WTC11 (cell line): ENCODE data around the gene CD44. TPM values are rescaled to one million over a fixed set of nuclear protein-coding genes. Genes with fewer than 3 reads are reported as not detected.

Source experiments
- ATAC-seq: fragments of 200-7000 bp; cut with Tn5 transposase; 2 replicates; pipeline ENCODE4 v1.10.0; 2021; ENCODE audit warnings: mild to moderate bottlenecking, moderate library complexity
- CTCF ChIA-PET: fragments of 300-600 bp; sonication (Branson Sonifier 250); formaldehyde crosslinking; loops from one replicate; lab custom pipeline; 2021; ENCODE audit warnings: antibody characterized with exemption; lab: Charles Lee
- POLR2A ChIA-PET: fragments of 350-600 bp; sonication (Branson Sonifier 250); formaldehyde crosslinking; loops from one replicate; lab custom pipeline; 2021; ENCODE audit warnings: antibody characterized with exemption; lab: Charles Lee
- DNase-seq: peaks from one replicate; pipeline ENCODE4 v3.0.0; 2021; ENCODE audit warnings: low spot score
- H3K27ac Mint-ChIP-seq: 2 replicates; pipeline ENCODE4 v1.8.0; 2021; ENCODE audit warnings: mixed read lengths
- H3K27me3 Mint-ChIP-seq: 2 replicates; pipeline ENCODE4 v1.8.0; 2021; ENCODE audit warnings: low read depth, mild to moderate bottlenecking, moderate library complexity, mixed read lengths
- H3K36me3 Mint-ChIP-seq: 2 replicates; pipeline ENCODE4 v1.8.0; 2021; ENCODE audit warnings: mixed read lengths
- H3K4me1 Mint-ChIP-seq: 2 replicates; pipeline ENCODE4 v1.8.0; 2022; ENCODE audit warnings: mixed read lengths
- H3K4me3 Mint-ChIP-seq: 2 replicates; pipeline ENCODE4 v1.8.0; 2021; ENCODE audit warnings: mild to moderate bottlenecking, moderate library complexity, mixed read lengths
- H3K9me3 Mint-ChIP-seq: 2 replicates; pipeline ENCODE4 v1.8.0; 2021; ENCODE audit warnings: mixed read lengths
- ARID4B ChIP-seq: sonication (generic); formaldehyde crosslinking; IDR thresholded peaks from 2 replicates; pipeline ENCODE4 v1.8.0; 2023; ENCODE audit warnings: missing genetic modification reagents, mild to moderate bottlenecking, borderline replicate concordance
- CREM ChIP-seq: sonication (generic); formaldehyde crosslinking; IDR thresholded peaks from 2 replicates; pipeline ENCODE4 v1.8.1; 2022; ENCODE audit warnings: mild to moderate bottlenecking, missing genetic modification reagents, moderate library complexity
- E2F4 ChIP-seq: sonication (generic); formaldehyde crosslinking; IDR thresholded peaks from 2 replicates; pipeline ENCODE4 v1.8.1; 2022; ENCODE audit warnings: low read depth, mild to moderate bottlenecking, moderate library complexity, missing genetic modification reagents, borderline replicate concordance
- ELF4 ChIP-seq: sonication (generic); formaldehyde crosslinking; IDR thresholded peaks from 2 replicates; pipeline ENCODE4 v1.8.1; 2022; ENCODE audit warnings: low read depth, mild to moderate bottlenecking, moderate library complexity, missing genetic modification reagents
- IRF1 ChIP-seq: sonication (generic); formaldehyde crosslinking; IDR thresholded peaks from 2 replicates; pipeline ENCODE4 v1.8.0; 2023; ENCODE audit warnings: missing genetic modification reagents
- IRF2 ChIP-seq: sonication (generic); formaldehyde crosslinking; IDR thresholded peaks from 2 replicates; pipeline ENCODE4 v1.8.0; 2022; ENCODE audit warnings: low read depth, missing genetic modification reagents, borderline replicate concordance
- JUN ChIP-seq: sonication (generic); formaldehyde crosslinking; IDR thresholded peaks from 2 replicates; pipeline ENCODE4 v1.8.0; 2023; ENCODE audit warnings: mild to moderate bottlenecking, missing genetic modification reagents
- KAT7 ChIP-seq: sonication (generic); formaldehyde crosslinking; IDR thresholded peaks from 2 replicates; pipeline ENCODE4 v1.8.1; 2023; ENCODE audit warnings: missing genetic modification reagents, mild to moderate bottlenecking, borderline replicate concordance
- MXD4 ChIP-seq: fragments of 250-450 bp; sonication (Bioruptor Pico); IDR thresholded peaks from 2 replicates; pipeline ENCODE4 v1.8.0; 2021; ENCODE audit warnings: mild to moderate bottlenecking, moderate library complexity, borderline replicate concordance
- MYBL2 ChIP-seq: sonication (generic); formaldehyde crosslinking; IDR thresholded peaks from 2 replicates; pipeline ENCODE4 v1.8.1; 2023; ENCODE audit warnings: mild to moderate bottlenecking, moderate library complexity, missing genetic modification reagents
- NR2C2 ChIP-seq: sonication (generic); formaldehyde crosslinking; IDR thresholded peaks from 2 replicates; pipeline ENCODE4 v1.8.0; 2022; ENCODE audit warnings: mild to moderate bottlenecking, missing genetic modification reagents
- OVOL2 ChIP-seq: fragments of 250-450 bp; sonication (Bioruptor Pico); IDR thresholded peaks from 2 replicates; pipeline ENCODE4 v1.9.0; 2021; ENCODE audit warnings: mild to moderate bottlenecking, borderline replicate concordance
- TCF7 ChIP-seq: sonication (generic); formaldehyde crosslinking; IDR thresholded peaks from 2 replicates; pipeline ENCODE4 v1.8.0; 2022; ENCODE audit warnings: mild to moderate bottlenecking, low read depth, missing genetic modification reagents, moderate library complexity
- TP53 ChIP-seq: sonication (generic); formaldehyde crosslinking; IDR thresholded peaks from 2 replicates; pipeline ENCODE4 v1.8.1; 2023; ENCODE audit warnings: mild to moderate bottlenecking, missing genetic modification reagents
- USF2 ChIP-seq: sonication (generic); formaldehyde crosslinking; IDR thresholded peaks from 2 replicates; pipeline ENCODE4 v1.8.1; 2023; ENCODE audit warnings: mild to moderate bottlenecking, missing genetic modification reagents, moderate library complexity
- ZBTB21 ChIP-seq: sonication (generic); formaldehyde crosslinking; IDR thresholded peaks from 2 replicates; pipeline ENCODE4 v1.8.1; 2023; ENCODE audit warnings: mild to moderate bottlenecking, missing genetic modification reagents, borderline replicate concordance
- ZMAT4 ChIP-seq: fragments of 250-450 bp; sonication (Bioruptor Pico); IDR thresholded peaks from 2 replicates; pipeline ENCODE4 v1.9.0; 2021; ENCODE audit warnings: mild to moderate bottlenecking
- total RNA-seq: library from RNA; stranded (reverse); gene quantifications from 3 replicates; pipeline ENCODE4 v1.2.3, GENCODE V29; 2021
- TF ChIP-seq, protein P1 (sequence below): sonication (generic); formaldehyde crosslinking; conservative IDR thresholded peaks from 2 replicates; pipeline ENCODE4 v1.8.1; 2023; ENCODE audit warnings: mild to moderate bottlenecking, low read depth, missing genetic modification reagents, moderate library complexity
- TF ChIP-seq, protein P2 (sequence below): sonication (generic); formaldehyde crosslinking; IDR thresholded peaks from 2 replicates; pipeline ENCODE4 v1.8.1; 2022; ENCODE audit warnings: mild to moderate bottlenecking, missing genetic modification reagents, moderate library complexity, borderline replicate concordance

CD44 gene
- total RNA-seq, 1 experiment from 2014 or later = 12.0 TPM

DNA sequence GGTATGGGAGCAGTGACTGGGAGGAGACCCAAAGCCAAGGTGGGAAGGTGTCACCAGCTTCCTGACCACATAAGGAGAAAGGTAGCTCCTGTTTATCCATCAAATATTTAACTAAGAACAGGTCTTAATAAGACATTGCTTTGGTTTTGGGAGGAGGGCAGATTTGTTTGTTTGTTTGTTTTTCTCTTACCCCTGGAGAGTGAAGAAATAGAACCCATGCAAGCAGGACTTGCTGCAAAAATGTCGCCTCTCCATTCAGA, 26.2 kb upstream of the CD44 start:
- no peak for DNase-seq

More for the DNA sequence above, 26.2 kb upstream of the CD44 start:
- Mint-ChIP-seq H3K4me3 (no peak overlapping the region), H3K4me1 (peaks cover 9% of the 10 kb centered on the region), H3K27me3 (no peaks in the 10 kb centered on the region), H3K36me3 (peaks cover 2% of the 10 kb centered on the region; the same call in 1 of the 2 replicates), H3K9me3 (peaks cover 6% of the 10 kb centered on the region), H3K27ac (no peak overlapping the region)
- ChIA-PET POLR2A (no interaction called here), CTCF (no interaction called here)
- no peak for ATAC-seq
- no peak for TF ChIP-seq ELF4 (CRISPR knock-in tag)
- TF ChIP-seq IRF2 (CRISPR knock-in tag) = no peak
- TF ChIP-seq CREM (CRISPR knock-in tag) = no peak
- no peak for TF ChIP-seq ARID4B (CRISPR knock-in tag)
- TF ChIP-seq, protein P1, sequence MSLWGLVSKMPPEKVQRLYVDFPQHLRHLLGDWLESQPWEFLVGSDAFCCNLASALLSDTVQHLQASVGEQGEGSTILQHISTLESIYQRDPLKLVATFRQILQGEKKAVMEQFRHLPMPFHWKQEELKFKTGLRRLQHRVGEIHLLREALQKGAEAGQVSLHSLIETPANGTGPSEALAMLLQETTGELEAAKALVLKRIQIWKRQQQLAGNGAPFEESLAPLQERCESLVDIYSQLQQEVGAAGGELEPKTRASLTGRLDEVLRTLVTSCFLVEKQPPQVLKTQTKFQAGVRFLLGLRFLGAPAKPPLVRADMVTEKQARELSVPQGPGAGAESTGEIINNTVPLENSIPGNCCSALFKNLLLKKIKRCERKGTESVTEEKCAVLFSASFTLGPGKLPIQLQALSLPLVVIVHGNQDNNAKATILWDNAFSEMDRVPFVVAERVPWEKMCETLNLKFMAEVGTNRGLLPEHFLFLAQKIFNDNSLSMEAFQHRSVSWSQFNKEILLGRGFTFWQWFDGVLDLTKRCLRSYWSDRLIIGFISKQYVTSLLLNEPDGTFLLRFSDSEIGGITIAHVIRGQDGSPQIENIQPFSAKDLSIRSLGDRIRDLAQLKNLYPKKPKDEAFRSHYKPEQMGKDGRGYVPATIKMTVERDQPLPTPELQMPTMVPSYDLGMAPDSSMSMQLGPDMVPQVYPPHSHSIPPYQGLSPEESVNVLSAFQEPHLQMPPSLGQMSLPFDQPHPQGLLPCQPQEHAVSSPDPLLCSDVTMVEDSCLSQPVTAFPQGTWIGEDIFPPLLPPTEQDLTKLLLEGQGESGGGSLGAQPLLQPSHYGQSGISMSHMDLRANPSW (CRISPR knock-in tag) = no peak
- TF ChIP-seq MXD4 = no peak
- TF ChIP-seq IRF1 (CRISPR knock-in tag) = no peak
- no peak for TF ChIP-seq JUN (CRISPR knock-in tag)
- no peak for TF ChIP-seq KAT7 (CRISPR knock-in tag)
- TF ChIP-seq NR2C2 (CRISPR knock-in tag) = no peak
- no peak for TF ChIP-seq ZBTB21 (CRISPR knock-in tag)
- TF ChIP-seq, protein P2, sequence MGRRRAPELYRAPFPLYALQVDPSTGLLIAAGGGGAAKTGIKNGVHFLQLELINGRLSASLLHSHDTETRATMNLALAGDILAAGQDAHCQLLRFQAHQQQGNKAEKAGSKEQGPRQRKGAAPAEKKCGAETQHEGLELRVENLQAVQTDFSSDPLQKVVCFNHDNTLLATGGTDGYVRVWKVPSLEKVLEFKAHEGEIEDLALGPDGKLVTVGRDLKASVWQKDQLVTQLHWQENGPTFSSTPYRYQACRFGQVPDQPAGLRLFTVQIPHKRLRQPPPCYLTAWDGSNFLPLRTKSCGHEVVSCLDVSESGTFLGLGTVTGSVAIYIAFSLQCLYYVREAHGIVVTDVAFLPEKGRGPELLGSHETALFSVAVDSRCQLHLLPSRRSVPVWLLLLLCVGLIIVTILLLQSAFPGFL (CRISPR knock-in tag) = no peak
- no peak for TF ChIP-seq USF2
- no peak for TF ChIP-seq E2F4 (CRISPR knock-in tag)
- no peak for TF ChIP-seq TCF7 (CRISPR knock-in tag)
- TF ChIP-seq MYBL2 (CRISPR knock-in tag) = no peak
- TF ChIP-seq TP53 (CRISPR knock-in tag) = no peak
- no peak for TF ChIP-seq OVOL2 (CRISPR knock-in tag)
- TF ChIP-seq ZMAT4 (CRISPR knock-in tag) = no peak
